GM21526 (cell line): ENCODE measurements around the gene CRISPLD2.
"Not testable (repeated sequence)": the region's sequence is repeated elsewhere in the genome, so short reads cannot be mapped to it uniquely, and the experiment has no call there.

Experiments used
- ATAC-seq: cut with Tn5 transposase; IDR thresholded peaks from one replicate; pipeline ENCODE4 v1.9.1; 2021; ENCODE audit warnings: moderate library complexity; ENCODE audit not compliant: unreplicated experiment, low FRiP score

Gene CRISPLD2

DNA sequence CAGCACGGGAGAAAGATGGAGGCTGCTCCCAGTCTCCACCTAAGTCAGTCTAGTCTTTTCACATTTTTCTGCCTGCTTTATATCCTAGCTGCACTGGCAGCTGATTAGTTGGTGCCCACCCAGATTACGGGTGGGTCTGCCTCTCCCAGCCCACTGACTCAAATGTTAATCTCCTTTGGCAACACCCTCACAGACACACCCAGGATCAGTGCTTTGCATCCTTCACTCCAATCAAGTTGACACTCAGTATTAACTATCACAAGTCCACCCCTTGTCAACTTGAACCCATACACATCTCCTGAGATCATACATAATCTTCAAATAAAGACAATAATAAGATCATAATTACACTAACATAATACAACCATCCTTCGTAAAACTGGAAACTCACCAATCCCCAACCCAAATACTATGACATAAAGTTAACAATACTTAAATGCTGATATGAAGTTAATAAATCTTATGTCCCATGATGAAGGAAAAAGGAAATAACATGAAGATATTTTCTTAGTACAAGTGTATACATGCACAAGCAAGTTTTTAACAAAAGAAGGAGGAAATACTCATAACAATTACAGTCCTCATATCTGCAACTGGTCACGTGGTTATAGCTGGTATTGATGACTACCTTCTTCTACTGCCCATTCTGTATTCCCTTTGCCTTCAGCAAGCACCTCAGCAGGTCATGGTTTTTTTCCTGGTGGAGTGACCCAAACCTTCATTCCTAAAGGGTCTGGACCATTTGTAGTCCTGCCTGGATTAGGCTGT, 35.8 kb downstream of the CRISPLD2 start:
- not testable (repeated sequence) for ATAC-seq

- not testable (repeated sequence) for ATAC-seq
Measured at GRCh38 chr16:84856203-84856581, 36.4 kb downstream of the CRISPLD2 start.

DNA sequence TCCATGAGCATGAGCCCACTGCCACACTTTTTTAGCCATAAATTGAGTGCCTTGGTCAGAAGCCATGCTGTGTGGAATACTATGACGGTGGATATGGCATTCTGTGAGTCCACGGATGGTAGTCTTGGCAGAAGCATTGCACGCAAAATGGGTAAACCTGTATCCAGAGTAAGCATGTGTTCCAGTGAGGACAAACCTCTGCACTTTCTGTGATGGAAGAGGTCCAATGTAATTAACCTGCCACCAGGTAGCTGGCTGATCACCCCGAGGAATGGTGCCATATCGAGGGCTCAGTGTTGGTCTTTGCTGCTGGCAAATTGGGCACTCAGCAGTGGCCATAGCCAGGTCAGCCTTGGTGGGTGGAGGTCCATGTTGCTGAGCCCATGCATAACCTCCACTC, 37.0 kb downstream of the CRISPLD2 start:
- not testable (repeated sequence) for ATAC-seq

DNA sequence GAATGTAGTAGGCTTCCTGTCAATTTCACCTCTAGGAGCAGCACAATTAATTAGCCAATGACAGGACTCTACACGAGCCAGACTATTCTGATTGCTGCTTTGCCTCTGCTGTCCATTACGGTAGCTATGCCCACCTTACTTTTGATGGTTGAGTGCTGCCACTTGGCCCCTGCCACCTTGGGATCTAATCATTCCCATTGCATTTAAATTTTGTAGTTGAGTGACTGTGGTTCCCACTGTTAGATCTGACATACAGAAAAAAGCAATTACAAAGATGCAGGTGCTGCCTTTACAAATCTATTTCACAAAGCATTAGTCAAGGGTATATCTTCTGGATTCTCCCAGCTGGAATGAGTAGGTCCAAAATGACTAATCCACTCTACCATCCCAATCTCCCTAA, 39.9 kb downstream of the CRISPLD2 start:
- ATAC-seq: no peak

- ATAC-seq: no peak
Measured at GRCh38 chr16:84860383-84860782, 40.6 kb downstream of the CRISPLD2 start.

DNA sequence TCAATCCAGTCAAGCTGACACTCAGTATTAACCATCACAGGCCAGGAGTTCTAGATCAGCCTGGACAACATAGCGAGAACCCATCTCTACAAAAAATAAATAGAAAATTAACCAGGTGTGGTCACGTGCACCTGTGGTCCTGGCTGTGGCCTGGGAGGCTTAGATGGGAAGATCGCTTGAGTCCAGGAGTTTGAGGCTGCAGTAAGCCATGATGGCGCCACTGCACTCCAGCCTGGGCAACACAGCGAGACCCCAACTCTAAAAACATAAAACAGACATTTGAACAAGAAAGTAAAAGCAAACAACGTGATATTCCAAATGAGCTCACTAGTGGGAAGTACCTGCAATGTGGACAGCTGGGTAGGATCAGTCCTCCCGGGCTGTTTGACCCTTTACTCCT, 41.9 kb downstream of the CRISPLD2 start:
- no peak for ATAC-seq

- no peak for ATAC-seq
Measured at GRCh38 chr16:84862804-84863480, 43.2 kb downstream of the CRISPLD2 start.

DNA sequence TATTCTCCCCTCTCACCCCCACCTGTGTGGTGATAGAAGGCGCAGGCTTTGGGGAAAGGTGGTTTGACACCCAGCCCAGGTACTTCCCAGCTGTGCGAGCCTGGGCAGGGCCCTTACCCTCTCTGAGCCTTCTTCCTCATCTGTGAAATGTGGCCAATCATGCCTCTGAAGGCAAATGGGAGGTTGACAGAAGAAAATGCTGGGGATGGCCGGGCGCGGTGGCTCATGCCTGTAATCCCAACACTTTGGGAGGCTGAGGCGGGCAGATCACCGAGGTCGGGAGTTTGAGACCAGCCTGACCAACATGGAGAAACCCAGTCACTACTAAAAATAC, 43.7 kb downstream of the CRISPLD2 start:
- no peak for ATAC-seq

DNA sequence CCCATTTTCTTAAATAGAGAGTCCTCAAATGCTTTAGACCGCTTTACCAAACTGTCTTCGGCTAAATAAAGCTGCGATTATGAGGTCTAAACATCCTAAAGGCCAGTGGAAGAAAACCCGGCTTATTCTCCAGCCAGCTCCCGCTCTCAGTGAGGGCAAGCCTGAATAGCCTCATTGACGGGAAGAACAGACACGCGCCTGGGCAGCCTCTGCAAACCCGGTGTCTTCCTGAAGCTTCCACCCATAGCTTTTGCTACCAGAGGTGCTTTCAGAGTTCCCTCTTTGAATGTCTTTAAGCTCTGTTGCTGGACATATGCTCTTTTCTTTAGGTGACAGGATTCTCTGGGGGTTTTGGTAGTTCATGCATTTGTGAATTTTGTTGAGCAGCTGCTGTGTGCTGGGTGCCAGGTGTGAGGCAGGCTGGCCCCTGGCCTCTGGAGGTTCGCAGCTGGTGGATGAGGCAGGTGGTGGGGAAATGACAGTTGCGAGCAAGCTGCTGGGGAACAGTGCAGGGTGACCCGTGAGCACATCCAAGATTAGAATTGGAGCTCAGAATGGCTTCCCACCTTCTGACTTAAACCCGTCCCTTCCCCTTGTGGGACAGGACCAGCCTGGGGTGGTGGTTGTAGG, 44.7 kb downstream of the CRISPLD2 start:
- ATAC-seq: no peak

DNA sequence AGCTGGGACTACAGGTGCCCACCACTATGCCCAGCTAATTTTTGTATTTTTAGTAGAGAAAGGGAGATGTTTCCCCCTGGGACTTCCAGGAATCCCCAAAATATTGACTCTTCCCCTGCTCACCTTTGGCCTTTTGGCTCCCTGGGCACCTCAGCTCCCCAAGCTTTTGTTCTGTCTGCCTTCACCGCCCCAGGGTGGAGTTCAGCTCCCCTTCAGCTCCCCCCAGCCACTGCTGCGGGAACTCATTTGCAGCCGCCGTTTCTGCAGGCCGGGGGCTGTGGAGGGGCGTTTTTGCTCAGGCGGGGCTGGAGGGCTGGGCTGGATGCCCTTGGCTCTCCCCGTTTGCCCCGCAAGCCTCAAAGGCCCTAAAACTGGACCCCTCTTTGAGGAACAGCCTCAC, 47.9 kb downstream of the CRISPLD2 start:
- ATAC-seq: no peak

- no peak for ATAC-seq
Measured at GRCh38 chr16:84868328-84868727, 48.5 kb downstream of the CRISPLD2 start.

- ATAC-seq: no peak
Measured at GRCh38 chr16:84868829-84869472, 49.2 kb downstream of the CRISPLD2 start.

DNA sequence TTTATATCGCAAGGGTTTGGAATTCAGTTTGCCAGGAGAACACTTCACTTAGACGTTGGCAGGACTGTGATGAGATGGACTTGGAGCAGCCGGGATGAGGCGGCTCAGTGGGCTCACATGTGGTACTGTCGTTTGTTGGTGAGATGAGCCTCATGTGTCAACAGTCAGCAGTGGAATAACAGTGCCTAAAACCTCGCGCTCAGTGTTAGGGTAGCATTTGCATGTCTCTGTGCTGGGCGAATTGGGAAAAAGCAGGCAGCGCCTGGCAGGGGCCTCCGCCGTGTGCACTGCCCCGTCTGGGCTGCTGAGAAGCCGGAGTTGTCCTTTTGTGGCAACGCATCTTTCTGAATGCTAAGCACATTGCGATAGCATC, 49.7 kb downstream of the CRISPLD2 start:
- no peak for ATAC-seq

DNA sequence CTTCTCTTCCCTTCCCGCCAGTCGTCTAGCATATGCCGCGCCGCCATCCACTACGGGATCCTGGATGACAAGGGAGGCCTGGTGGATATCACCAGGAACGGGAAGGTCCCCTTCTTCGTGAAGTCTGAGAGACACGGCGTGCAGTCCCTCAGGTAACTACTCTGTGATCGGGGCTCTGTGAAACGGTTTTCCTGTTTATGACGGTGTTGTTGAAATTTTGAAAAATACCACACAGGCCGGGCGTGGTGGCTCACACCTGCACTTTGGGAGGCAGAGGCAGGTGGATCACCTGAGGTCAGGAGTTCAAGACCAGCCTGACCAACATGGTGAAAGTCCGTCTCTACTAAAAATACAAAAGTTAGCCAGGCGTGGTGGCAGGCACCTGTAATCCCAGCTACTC, 53.2 kb downstream of the CRISPLD2 start:
- ATAC-seq: not testable (repeated sequence)

DNA sequence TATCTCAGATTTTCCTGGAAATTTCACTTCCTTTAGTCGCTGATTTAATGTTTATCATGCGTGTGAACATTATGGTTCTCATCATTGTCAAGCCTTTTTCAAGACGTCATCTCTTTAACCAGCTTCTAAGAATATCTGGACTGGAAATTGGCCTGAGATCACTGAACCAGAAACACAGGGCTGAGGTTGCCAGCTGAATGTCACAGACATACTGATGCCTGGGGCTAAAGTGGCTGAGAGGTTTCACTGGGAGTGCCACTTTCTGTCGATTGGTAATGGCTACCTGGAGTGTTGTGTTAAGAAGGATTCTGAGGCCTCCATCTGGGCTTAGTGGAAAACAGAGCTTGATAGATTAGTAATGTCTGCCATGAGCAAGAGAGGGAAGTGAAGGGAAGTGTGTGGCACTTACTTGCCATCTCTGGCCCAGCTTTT, 54.2 kb downstream of the CRISPLD2 start:
- ATAC-seq: no peak

DNA sequence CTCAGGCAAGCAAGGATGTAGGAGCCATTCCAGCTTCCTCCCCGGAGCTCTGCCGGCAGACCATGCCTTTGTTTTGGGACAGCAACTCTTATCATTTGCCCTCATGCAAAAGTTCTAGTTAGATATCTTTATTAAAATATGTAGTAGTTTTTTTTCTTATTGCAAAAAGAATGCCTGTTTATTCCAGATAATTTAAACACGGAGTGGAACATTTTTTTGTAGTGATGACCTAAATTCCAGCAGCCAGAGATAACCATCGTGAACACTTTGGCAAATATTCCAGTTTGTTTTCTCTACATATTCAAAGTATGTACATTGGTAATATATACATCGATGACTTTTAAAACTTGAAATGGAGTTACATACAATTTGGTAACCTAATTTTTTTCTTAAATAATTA, 54.8 kb downstream of the CRISPLD2 start:
- ATAC-seq: no peak

GRCh38 chr16:84874983-84875382, 55.2 kb downstream of the CRISPLD2 start:
- no peak for ATAC-seq

DNA sequence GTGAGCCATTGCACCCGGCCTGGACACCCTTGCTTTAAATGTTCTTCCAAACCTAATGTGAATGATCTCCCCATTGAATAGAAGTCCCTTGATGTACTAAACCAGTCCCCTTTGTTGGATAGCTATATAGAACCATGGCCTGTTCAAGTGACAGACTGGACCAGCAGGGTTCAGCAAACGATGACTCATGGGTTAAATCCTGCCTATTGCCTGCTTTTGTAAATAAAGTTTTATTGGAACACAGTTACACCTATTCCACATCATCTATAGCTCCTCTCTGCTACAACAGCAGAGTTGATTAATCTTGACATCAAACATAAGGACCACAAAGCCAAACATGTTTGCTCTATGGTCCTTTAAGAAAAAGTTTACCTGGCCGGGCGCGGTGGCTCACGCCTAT, 56.1 kb downstream of the CRISPLD2 start:
- no peak for ATAC-seq

- no peak for ATAC-seq
Measured at GRCh38 chr16:84876873-84877606, 57.3 kb downstream of the CRISPLD2 start.

GRCh38 chr16:84878770-84879169, 59.0 kb downstream of the CRISPLD2 start:
- no peak for ATAC-seq
